ENCODE data around the gene KIAA1328. TPM values are rescaled to one million over a fixed set of nuclear protein-coding genes. Genes with fewer than 3 reads are reported as not detected.
"Not testable (repeated sequence)": the region's sequence is repeated elsewhere in the genome, so short reads cannot be mapped to it uniquely, and the experiment has no call there.

KIAA1328 gene
- total and polyA plus RNA-seq, 4 donors, result 0.95 to 7.4 (median 2.9) TPM

DNA sequence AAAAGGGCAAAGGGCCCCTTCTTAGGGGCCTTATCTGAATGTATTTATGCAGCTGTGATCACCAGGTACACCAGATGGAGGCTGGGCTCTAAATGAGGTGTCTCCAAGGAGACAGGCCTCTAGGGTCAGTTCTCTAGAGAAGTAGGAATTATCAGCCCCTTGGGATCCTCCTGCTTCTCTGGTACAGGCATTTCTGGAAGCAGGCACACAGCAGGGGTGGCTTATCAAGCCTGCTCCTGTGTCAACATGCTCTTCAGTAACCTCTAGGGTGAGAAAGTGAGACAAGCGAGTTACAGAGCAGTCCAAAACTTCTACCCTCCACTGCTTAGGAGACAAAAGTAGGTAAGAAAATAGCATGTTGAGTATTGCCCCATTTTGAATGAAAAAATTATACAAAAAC lies 13.9 kb upstream of the KIAA1328 start:
- peaks cover 0 to 4% (median 3%) of the 10 kb centered on the region in 4 donors for H3K36me3 ChIP-seq (ENCODE audit: control insufficient read depth in 4 of 4, insufficient read depth in 3 of 4, low read depth in 1 of 4, low read length in 3 of 4)

DNA sequence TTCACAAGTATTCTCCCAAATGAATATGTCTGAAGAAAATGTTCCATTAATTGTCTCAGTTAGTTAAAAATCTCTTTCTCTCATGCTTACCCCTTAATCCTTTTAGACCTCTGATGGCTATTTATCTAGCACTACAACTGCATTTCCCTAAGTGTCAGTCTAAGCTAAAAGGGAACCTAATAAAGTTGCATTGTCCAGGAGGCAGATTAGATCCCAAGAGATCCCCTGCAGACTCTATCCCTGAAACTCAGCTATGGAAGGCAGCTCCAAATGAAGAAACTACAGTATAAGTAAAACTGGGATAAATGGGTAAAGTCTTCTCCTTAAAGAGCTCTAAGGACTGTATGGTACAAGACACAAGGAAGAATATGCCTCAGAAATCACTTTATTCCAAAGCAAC lies 12.8 kb upstream of the KIAA1328 start:
- H3K27me3 ChIP-seq (ENCODE audit: control insufficient read depth in 4 of 4, insufficient read depth in 4 of 4, low read length in 3 of 4); H3K4me1 ChIP-seq (ENCODE audit: control insufficient read depth in 4 of 4, insufficient read depth in 4 of 4, low read length in 3 of 4); H3K9me3 ChIP-seq (ENCODE audit: control insufficient read depth in 4 of 4, low read length in 3 of 4); DNase-seq (ENCODE audit: low spot score); H3K27ac ChIP-seq (ENCODE audit: low read depth in 1 of 2, low read length in 2 of 2); H3K36me3 ChIP-seq (ENCODE audit: control insufficient read depth in 4 of 4, insufficient read depth in 3 of 4, low read depth in 1 of 4, low read length in 3 of 4); H3K4me3 ChIP-seq (ENCODE audit: low read depth in 1 of 3, low read length in 3 of 3); H3K9ac ChIP-seq (ENCODE audit: low read depth in 1 of 2, low read length in 2 of 2): not testable (repeated sequence)

More for the DNA sequence above, 13.9 kb upstream of the KIAA1328 start:
- no peak for TF ChIP-seq FOXA2 (IDR thresholded peaks at IDR 0.05)
- TF ChIP-seq, protein P1, sequence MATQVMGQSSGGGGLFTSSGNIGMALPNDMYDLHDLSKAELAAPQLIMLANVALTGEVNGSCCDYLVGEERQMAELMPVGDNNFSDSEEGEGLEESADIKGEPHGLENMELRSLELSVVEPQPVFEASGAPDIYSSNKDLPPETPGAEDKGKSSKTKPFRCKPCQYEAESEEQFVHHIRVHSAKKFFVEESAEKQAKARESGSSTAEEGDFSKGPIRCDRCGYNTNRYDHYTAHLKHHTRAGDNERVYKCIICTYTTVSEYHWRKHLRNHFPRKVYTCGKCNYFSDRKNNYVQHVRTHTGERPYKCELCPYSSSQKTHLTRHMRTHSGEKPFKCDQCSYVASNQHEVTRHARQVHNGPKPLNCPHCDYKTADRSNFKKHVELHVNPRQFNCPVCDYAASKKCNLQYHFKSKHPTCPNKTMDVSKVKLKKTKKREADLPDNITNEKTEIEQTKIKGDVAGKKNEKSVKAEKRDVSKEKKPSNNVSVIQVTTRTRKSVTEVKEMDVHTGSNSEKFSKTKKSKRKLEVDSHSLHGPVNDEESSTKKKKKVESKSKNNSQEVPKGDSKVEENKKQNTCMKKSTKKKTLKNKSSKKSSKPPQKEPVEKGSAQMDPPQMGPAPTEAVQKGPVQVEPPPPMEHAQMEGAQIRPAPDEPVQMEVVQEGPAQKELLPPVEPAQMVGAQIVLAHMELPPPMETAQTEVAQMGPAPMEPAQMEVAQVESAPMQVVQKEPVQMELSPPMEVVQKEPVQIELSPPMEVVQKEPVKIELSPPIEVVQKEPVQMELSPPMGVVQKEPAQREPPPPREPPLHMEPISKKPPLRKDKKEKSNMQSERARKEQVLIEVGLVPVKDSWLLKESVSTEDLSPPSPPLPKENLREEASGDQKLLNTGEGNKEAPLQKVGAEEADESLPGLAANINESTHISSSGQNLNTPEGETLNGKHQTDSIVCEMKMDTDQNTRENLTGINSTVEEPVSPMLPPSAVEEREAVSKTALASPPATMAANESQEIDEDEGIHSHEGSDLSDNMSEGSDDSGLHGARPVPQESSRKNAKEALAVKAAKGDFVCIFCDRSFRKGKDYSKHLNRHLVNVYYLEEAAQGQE (IDR thresholded peaks at IDR 0.05), result no peak
- no peak for DNase-seq (ENCODE audit: low spot score)
- Histone ChIP-seq H3K27ac (ENCODE audit: low read depth in 1 of 2, low read length in 2 of 2) (no peak overlapping the region), H3K9ac (ENCODE audit: low read depth in 1 of 2, low read length in 2 of 2) (no peak overlapping the region), H3K9me3 (ENCODE audit: control insufficient read depth in 4 of 4, low read length in 3 of 4) (no peaks in the 10 kb centered on the region), H3K4me1 (ENCODE audit: control insufficient read depth in 4 of 4, insufficient read depth in 4 of 4, low read length in 3 of 4) (no peaks in the 10 kb centered on the region), H3K4me3 (ENCODE audit: low read depth in 1 of 3, low read length in 3 of 3) (no peak overlapping the region), H3K27me3 (ENCODE audit: control insufficient read depth in 4 of 4, insufficient read depth in 4 of 4, low read length in 3 of 4) (no peaks in the 10 kb centered on the region)
- 84% methylated on average over 1 of the region's 1 CpG for WGBS

DNA sequence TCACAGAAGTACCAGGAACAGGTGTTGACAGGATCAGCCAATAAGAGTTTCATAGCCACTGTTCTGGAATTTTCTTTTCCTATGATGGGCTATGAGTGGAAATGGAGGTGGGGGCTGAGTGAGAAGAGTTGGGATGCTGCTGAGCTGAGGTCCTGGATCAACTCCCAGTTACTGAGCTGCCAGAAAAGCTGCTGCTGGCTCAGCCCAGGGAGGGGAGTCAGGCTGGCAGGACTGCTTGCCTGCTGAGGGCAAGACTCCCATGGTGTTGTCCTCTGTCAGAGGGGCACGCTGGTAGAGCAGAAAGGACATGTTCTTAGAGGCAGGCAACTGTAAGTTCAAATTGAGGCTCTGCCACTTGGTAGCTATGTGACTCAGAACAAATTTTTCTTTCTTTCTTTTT lies 11.9 kb upstream of the KIAA1328 start:
- H3K9me3 ChIP-seq (ENCODE audit: control insufficient read depth in 4 of 4, low read length in 3 of 4), result no peaks in the 10 kb centered on the region
- 98% methylated on average over 1 of the region's 1 CpG for WGBS
- no peaks in the 10 kb centered on the region for H3K27me3 ChIP-seq (ENCODE audit: control insufficient read depth in 4 of 4, insufficient read depth in 4 of 4, low read length in 3 of 4)
- TF ChIP-seq, protein P2, sequence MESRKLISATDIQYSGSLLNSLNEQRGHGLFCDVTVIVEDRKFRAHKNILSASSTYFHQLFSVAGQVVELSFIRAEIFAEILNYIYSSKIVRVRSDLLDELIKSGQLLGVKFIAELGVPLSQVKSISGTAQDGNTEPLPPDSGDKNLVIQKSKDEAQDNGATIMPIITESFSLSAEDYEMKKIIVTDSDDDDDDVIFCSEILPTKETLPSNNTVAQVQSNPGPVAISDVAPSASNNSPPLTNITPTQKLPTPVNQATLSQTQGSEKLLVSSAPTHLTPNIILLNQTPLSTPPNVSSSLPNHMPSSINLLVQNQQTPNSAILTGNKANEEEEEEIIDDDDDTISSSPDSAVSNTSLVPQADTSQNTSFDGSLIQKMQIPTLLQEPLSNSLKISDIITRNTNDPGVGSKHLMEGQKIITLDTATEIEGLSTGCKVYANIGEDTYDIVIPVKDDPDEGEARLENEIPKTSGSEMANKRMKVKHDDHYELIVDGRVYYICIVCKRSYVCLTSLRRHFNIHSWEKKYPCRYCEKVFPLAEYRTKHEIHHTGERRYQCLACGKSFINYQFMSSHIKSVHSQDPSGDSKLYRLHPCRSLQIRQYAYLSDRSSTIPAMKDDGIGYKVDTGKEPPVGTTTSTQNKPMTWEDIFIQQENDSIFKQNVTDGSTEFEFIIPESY (IDR thresholded peaks at IDR 0.05), result no peak
- TF ChIP-seq FOXA2 (IDR thresholded peaks at IDR 0.05) (no peak), SP1 (IDR thresholded peaks at IDR 0.05) (no peak), RXRA (IDR thresholded peaks at IDR 0.05) (no peak), GABPA (IDR thresholded peaks at IDR 0.05 in 1 of 2, conservative IDR thresholded peaks at IDR 0.05 in 1 of 2) (no peak)
- TF ChIP-seq, protein P3, sequence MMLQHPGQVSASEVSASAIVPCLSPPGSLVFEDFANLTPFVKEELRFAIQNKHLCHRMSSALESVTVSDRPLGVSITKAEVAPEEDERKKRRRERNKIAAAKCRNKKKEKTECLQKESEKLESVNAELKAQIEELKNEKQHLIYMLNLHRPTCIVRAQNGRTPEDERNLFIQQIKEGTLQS (IDR thresholded peaks at IDR 0.05), result no peak
- H3K4me3 ChIP-seq (ENCODE audit: low read depth in 1 of 3, low read length in 3 of 3), result no peak overlapping the region
- H3K9ac ChIP-seq (ENCODE audit: low read depth in 1 of 2, low read length in 2 of 2), result no peak overlapping the region
- H3K27ac ChIP-seq (ENCODE audit: low read depth in 1 of 2, low read length in 2 of 2), result no peak overlapping the region
- H3K36me3 ChIP-seq (ENCODE audit: control insufficient read depth in 4 of 4, insufficient read depth in 3 of 4, low read depth in 1 of 4, low read length in 3 of 4), result peaks cover 0 to 4% (median 3%) of the 10 kb centered on the region in 4 donors
- DNase-seq (ENCODE audit: low spot score), result no peak
- H3K4me1 ChIP-seq (ENCODE audit: control insufficient read depth in 4 of 4, insufficient read depth in 4 of 4, low read length in 3 of 4), result no peaks in the 10 kb centered on the region
